IMR-90 (cell line): ENCODE measurements around the gene CALCOCO1.

Source experiments
- CTCF ChIP-seq: conservative IDR thresholded peaks from 2 replicates; pipeline ENCODE4 v1.5.1; 2012; ENCODE audit warnings: mild to moderate bottlenecking, low read depth, low read length, improper control_type of control experiment
- MAFK ChIP-seq: IDR thresholded peaks from 2 replicates; pipeline ENCODE4 v1.6.1; 2012; ENCODE audit warnings: low read depth, low read length, improper control_type of control experiment
- NFE2L2 ChIP-seq: fragments of 150-350 bp; IDR thresholded peaks from 2 replicates; pipeline ENCODE4 v1.6.1; 2016; ENCODE audit warnings: low read depth, mild to moderate bottlenecking, low read length
- POLR2A ChIP-seq: IDR thresholded peaks from 2 replicates; pipeline ENCODE4 v1.6.1; 2012; ENCODE audit warnings: mild to moderate bottlenecking, low read depth, low read length
- RCOR1 ChIP-seq: IDR thresholded peaks from 2 replicates; pipeline ENCODE4 v1.6.1; 2012; ENCODE audit warnings: mild to moderate bottlenecking, low read length, improper control_type of control experiment; ENCODE audit not compliant: insufficient replicate concordance
- RFX5 ChIP-seq: IDR thresholded peaks from 2 replicates; pipeline ENCODE4 v1.8.0; 2012; ENCODE audit warnings: low read depth, mild to moderate bottlenecking, low read length, moderate library complexity
- USF2 ChIP-seq: fragments of 150-350 bp; IDR thresholded peaks from 2 replicates; pipeline ENCODE4 v1.6.1; 2017; ENCODE audit warnings: mild to moderate bottlenecking, antibody characterized with exemption, low read length, low read depth

GRCh38 chr12:53659011-53659551, 68.2 kb downstream of the CALCOCO1 start:
- TF ChIP-seq CTCF, result no peak
- no peak for TF ChIP-seq POLR2A
- no peak for TF ChIP-seq MAFK
- no peak for TF ChIP-seq USF2
- TF ChIP-seq RCOR1, result no peak
- TF ChIP-seq RFX5, result no peak
- no peak for TF ChIP-seq NFE2L2
